ENCODE results near the gene ATP6V1B1. TPM values are rescaled to one million over a fixed set of nuclear protein-coding genes. Genes with fewer than 3 reads are reported as not detected.

Gene ATP6V1B1
- total RNA-seq, 4 donors from 2014 or later: 0.97 to 1.2 TPM; not detected in 2

GRCh38 chr2:70927138-70927537 lies 8.6 kb upstream of the ATP6V1B1 start:
- Histone ChIP-seq H3K4me3 (no peak overlapping the region), H3K36me3 (no peaks in the 10 kb centered on the region), H3K27ac (no peak overlapping the region), H3K4me1 (no peaks in the 10 kb centered on the region), H3K27me3 (peaks cover 0 to 22% (median 0%) of the 10 kb centered on the region in 4 donors), H3K9me3 (no peaks in the 10 kb centered on the region)
- no peak for TF ChIP-seq POLR2A (IDR thresholded peaks at IDR 0.05)
- TF ChIP-seq CTCF (IDR thresholded peaks at IDR 0.05): no peak
- 67 to 72% methylated on average over 1 to 3 of the region's 3 CpGs for WGBS, 2 donors
- no peak for DNase-seq
- intact Hi-C loops (cut with DNase I): no loop called here

- Histone ChIP-seq H3K36me3 (no peaks in the 10 kb centered on the region), H3K27me3 (peaks cover 0 to 20% (median 0%) of the 10 kb centered on the region in 4 donors), H3K4me1 (no peaks in the 10 kb centered on the region), H3K9me3 (no peaks in the 10 kb centered on the region), H3K27ac (no peak overlapping the region), H3K4me3 (no peak overlapping the region)
- WGBS, 2 donors: 72 to 90% methylated on average over 5 to 6 of the region's 9 CpGs
- no peak for DNase-seq
- no peak for TF ChIP-seq POLR2A (IDR thresholded peaks at IDR 0.05)
- TF ChIP-seq CTCF (IDR thresholded peaks at IDR 0.05): no peak
- intact Hi-C loops (cut with DNase I): no loop called here
Observed at GRCh38 chr2:70927641-70928040, 8.1 kb upstream of the ATP6V1B1 start.

GRCh38 chr2:70928366-70928765 lies 7.3 kb upstream of the ATP6V1B1 start:
- no peaks in the 10 kb centered on the region for H3K36me3 ChIP-seq
- no peak overlapping the region for H3K4me3 ChIP-seq
- H3K9me3 ChIP-seq: no peaks in the 10 kb centered on the region
- WGBS, 2 donors: 73 to 84% methylated on average over 3 to 5 of the region's 5 CpGs
- TF ChIP-seq CTCF (IDR thresholded peaks at IDR 0.05) (no peak), POLR2A (IDR thresholded peaks at IDR 0.05) (no peak)
- H3K4me1 ChIP-seq: no peaks in the 10 kb centered on the region
- intact Hi-C loops (cut with DNase I): no loop called here
- DNase-seq: no peak
- H3K27ac ChIP-seq: no peak overlapping the region
- peaks cover 0 to 22% (median 0%) of the 10 kb centered on the region in 4 donors for H3K27me3 ChIP-seq

- TF ChIP-seq POLR2A (IDR thresholded peaks at IDR 0.05) (no peak), CTCF (IDR thresholded peaks at IDR 0.05) (no peak)
- WGBS, 2 donors: 81 to 96% methylated on average over 4 of the region's 4 CpGs
- Histone ChIP-seq H3K27ac (no peak overlapping the region), H3K4me1 (no peaks in the 10 kb centered on the region), H3K36me3 (no peaks in the 10 kb centered on the region), H3K9me3 (no peaks in the 10 kb centered on the region), H3K27me3 (peaks cover 0 to 17% (median 0%) of the 10 kb centered on the region in 4 donors), H3K4me3 (no peak overlapping the region)
- intact Hi-C loops (cut with DNase I): no loop called here
- DNase-seq: no peak
Observed at GRCh38 chr2:70930371-70931329, 5.0 kb upstream of the ATP6V1B1 start.

- intact Hi-C loops (cut with DNase I): no loop called here
- 71% methylated on average over 5 of the region's 9 CpGs; no CpG with 5 or more reads in 1 of the 2 donors for WGBS, 2 donors
- H3K9me3 ChIP-seq: no peaks in the 10 kb centered on the region
- DNase-seq: no peak
- no peak overlapping the region for H3K4me3 ChIP-seq
- peaks cover 0 to 17% (median 0%) of the 10 kb centered on the region in 4 donors for H3K27me3 ChIP-seq
- TF ChIP-seq POLR2A (IDR thresholded peaks at IDR 0.05): no peak
- no peak for TF ChIP-seq CTCF (IDR thresholded peaks at IDR 0.05)
- H3K27ac ChIP-seq: no peak overlapping the region
- H3K4me1 ChIP-seq: no peaks in the 10 kb centered on the region
- no peaks in the 10 kb centered on the region for H3K36me3 ChIP-seq
Observed at GRCh38 chr2:70931376-70932000, 4.2 kb upstream of the ATP6V1B1 start.

All from esophagus squamous epithelium (tissue), 5 donors.